ENCODE data around the gene FBN3. TPM values are rescaled to one million over a fixed set of nuclear protein-coding genes. Genes with fewer than 3 reads are reported as not detected.
"Not testable (repeated sequence)": the region's sequence is repeated elsewhere in the genome, so short reads cannot be mapped to it uniquely, and the experiment has no call there.

Gene FBN3
- total RNA-seq, 1 experiment from 2014 or later, result 13.7 TPM

DNA sequence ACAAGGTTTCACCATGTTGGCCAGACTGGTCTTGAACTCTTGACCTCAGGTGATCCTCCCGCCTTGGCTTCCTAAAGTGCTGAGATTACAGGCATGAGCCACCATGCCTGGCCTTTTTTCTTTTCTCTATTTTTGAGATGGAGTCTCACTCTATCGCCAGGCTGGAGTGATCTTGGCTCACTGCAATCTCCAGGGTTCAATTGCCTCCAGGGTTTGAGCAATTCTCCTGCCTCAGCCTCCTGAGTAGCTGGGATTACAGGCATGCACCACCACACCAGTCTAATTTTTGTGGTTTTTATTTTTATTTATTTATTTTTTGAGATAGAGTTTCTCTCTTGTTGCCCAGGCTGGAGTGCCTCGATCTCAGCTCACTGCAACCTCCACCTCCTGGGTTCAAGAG, 125.1 kb downstream of the FBN3 start:
- not testable (repeated sequence) for H3K36me3 ChIP-seq (replicated peaks; ENCODE audit: control insufficient read depth, insufficient read depth, low read length); H3K4me3 ChIP-seq (ENCODE audit: insufficient read depth, low read depth, low read length); H3K27me3 ChIP-seq (ENCODE audit: control insufficient read depth, insufficient read depth, low read length); DNase-seq

DNA sequence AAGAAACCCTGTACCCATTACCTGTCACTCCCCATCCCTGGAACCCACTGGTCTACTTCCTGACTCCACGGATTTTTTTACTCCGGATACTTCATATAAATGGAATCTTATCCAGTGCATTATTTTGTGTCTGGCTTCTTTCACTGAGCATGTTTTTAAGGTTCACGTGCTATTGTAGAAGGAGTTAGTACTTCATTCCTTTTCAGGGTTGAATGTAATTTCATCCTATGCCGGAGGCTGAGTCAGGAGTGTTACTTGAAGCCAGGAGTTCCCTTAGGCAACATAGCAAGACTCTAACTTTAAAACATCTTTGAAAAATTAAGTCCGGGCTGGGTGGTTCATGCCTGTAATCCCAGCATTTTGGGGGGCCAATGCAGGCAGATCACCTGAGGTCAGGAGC, 126.0 kb downstream of the FBN3 start:
- no peaks in the 10 kb centered on the region for H3K36me3 ChIP-seq (replicated peaks; ENCODE audit: control insufficient read depth, insufficient read depth, low read length)
- DNase-seq, result no peak
- H3K4me3 ChIP-seq (ENCODE audit: insufficient read depth, low read depth, low read length), result no peak overlapping the region
- no peaks in the 10 kb centered on the region for H3K27me3 ChIP-seq (ENCODE audit: control insufficient read depth, insufficient read depth, low read length)

DNA sequence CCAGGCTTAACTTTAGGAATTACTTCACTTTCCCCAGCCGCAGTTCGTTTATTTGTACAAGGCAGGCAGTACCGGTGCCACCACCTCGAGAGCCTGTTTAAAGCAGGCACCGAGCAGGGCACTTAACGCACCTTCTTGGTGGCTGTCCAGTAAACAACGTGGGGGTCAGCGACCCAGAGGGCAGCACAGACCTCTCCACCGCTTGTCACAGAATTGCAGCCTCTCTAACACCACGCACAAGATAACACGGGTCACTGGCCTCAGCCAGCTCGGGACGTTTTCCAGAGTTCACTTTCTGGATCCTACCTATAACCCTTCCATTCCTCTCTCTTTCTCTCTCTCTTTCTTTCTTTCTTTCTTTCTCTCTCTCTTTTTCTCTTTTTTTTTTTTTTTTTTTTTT, 127.1 kb downstream of the FBN3 start:
- no peak for DNase-seq
- H3K36me3 ChIP-seq (replicated peaks; ENCODE audit: control insufficient read depth, insufficient read depth, low read length), result no peaks in the 10 kb centered on the region

DNA sequence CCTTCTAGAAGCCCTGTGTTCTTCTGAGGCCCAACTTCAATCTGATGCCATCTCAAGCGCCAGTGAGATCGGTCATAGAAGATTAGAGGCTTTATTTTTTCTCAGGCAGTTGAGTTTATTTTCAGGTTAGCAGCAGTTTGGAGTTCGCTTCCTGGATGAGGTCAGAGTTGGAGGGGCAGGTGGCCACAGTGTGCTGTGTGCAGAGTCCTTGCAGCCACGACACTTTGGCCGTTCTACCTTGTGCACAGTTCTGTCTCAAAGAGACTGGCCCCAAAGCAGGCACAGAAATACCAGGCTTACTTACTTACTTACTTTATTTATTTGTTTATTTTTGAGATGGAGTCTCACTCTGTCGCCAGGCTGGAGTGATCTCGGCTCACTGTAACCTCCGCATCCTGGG, 128.0 kb downstream of the FBN3 start:
- no peaks in the 10 kb centered on the region for H3K27me3 ChIP-seq (ENCODE audit: control insufficient read depth, insufficient read depth, low read length)
- H3K36me3 ChIP-seq (replicated peaks; ENCODE audit: control insufficient read depth, insufficient read depth, low read length), result no peaks in the 10 kb centered on the region
- no peak overlapping the region for H3K4me3 ChIP-seq (ENCODE audit: insufficient read depth, low read depth, low read length)
- no peak for DNase-seq

More for the DNA sequence above, 127.1 kb downstream of the FBN3 start:
- no peaks in the 10 kb centered on the region for H3K27me3 ChIP-seq (ENCODE audit: control insufficient read depth, insufficient read depth, low read length)
- H3K4me3 ChIP-seq (ENCODE audit: insufficient read depth, low read depth, low read length), result no peak overlapping the region

DNA sequence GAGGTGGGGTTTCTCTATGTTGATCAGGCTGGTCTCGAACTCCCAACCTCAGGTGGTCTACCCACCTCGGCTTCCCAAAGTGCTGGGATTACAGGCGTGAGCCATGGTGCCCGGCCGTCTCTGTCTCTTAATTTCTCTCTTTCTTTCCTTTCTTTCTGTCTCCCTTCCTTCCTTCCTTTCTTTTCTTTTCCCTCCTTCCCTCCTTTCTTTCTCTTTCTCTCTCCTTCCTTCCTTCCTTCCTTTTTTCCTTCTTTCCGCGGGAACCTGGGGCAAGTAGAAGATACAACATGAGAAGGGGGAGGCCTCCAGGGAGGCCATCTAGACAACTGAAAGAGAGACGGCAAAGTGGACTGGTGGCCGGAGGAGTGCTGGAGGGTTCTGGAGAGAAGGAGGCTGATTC, 128.7 kb downstream of the FBN3 start:
- Histone ChIP-seq H3K36me3 (replicated peaks; ENCODE audit: control insufficient read depth, insufficient read depth, low read length) (no peaks in the 10 kb centered on the region), H3K4me3 (ENCODE audit: insufficient read depth, low read depth, low read length) (no peak overlapping the region), H3K27me3 (ENCODE audit: control insufficient read depth, insufficient read depth, low read length) (no peaks in the 10 kb centered on the region)
- DNase-seq, result no peak

DNA sequence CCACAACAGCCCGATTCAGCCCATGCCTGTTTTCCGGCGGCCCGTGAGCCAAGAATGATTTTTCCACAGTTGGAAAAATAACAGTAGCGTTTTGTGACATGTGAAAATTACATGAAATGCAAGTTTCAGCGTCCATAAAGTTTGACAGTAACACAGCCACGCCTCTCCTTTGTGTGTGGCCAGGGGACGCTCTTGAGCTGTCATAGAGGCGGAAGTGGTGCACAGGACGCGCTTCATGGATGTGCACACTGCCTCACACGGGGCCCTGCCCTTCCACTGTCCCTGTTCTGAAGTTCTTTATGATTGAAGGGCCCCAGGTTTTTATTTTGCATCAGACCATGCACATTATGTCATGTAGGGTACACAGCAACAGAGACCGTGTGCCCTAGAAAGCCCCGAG, 131.6 kb downstream of the FBN3 start:
- no peak overlapping the region for H3K4me3 ChIP-seq (ENCODE audit: insufficient read depth, low read depth, low read length)
- no peaks in the 10 kb centered on the region for H3K27me3 ChIP-seq (ENCODE audit: control insufficient read depth, insufficient read depth, low read length)
- no peaks in the 10 kb centered on the region for H3K36me3 ChIP-seq (replicated peaks; ENCODE audit: control insufficient read depth, insufficient read depth, low read length)
- peak; percentile 68 for DNase-seq

Other genes starting within 250 kb of the FBN3 start
- gene MAP2K7, start 245.7 kb downstream of the FBN3 start, total RNA-seq (2014; rRNA removed; shearing (Covaris generic)), result 21.1 and 24.3 TPM in 2 replicates
- gene TGFBR3L, start 234.8 kb downstream of the FBN3 start, total RNA-seq (2014; rRNA removed; shearing (Covaris generic)), result 1.7 TPM in 1 of 2 replicates, not detected in the other
- 25.5 and 25.9 TPM in 2 replicates for gene SNAPC2, start 229.3 kb downstream of the FBN3 start, total RNA-seq (2014; rRNA removed; shearing (Covaris generic))
- 5.0 and 10.7 TPM in 2 replicates for gene CTXN1, start 223.5 kb downstream of the FBN3 start, total RNA-seq (2014; rRNA removed; shearing (Covaris generic))
- gene TIMM44, start 205.9 kb downstream of the FBN3 start, total RNA-seq (2014; rRNA removed; shearing (Covaris generic)), result 110 and 131 TPM in 2 replicates
- gene ELAVL1, start 144.0 kb downstream of the FBN3 start, total RNA-seq (2014; rRNA removed; shearing (Covaris generic)), result 85.4 and 86.8 TPM in 2 replicates
- 1.9 TPM in 1 of 2 replicates, not detected in the other for gene CCL25, start 96.8 kb downstream of the FBN3 start, total RNA-seq (2014; rRNA removed; shearing (Covaris generic))
- gene CERS4, start 59.8 kb upstream of the FBN3 start, total RNA-seq (2014; rRNA removed; shearing (Covaris generic)), result 116 and 117 TPM in 2 replicates
- 127 and 159 TPM in 2 replicates for gene CD320, start 158.8 kb upstream of the FBN3 start, total RNA-seq (2014; rRNA removed; shearing (Covaris generic))
- gene NDUFA7, start 171.8 kb upstream of the FBN3 start, total RNA-seq (2014; rRNA removed; shearing (Covaris generic)), result 103 and 117 TPM in 2 replicates
- gene RPS28, start 171.9 kb upstream of the FBN3 start, total RNA-seq (2014; rRNA removed; shearing (Covaris generic)), result 512 and 545 TPM in 2 replicates
- 1.2 and 7.3 TPM in 2 replicates for gene KANK3, start 193.7 kb upstream of the FBN3 start, total RNA-seq (2014; rRNA removed; shearing (Covaris generic))
- 13.2 and 17.1 TPM in 2 replicates for gene ANGPTL4, start 214.6 kb upstream of the FBN3 start, total RNA-seq (2014; rRNA removed; shearing (Covaris generic))
- 16.9 and 31.4 TPM in 2 replicates for gene RAB11B, start 240.8 kb upstream of the FBN3 start, total RNA-seq (2014; rRNA removed; shearing (Covaris generic))